ENCODE measurements around the gene OR8B8. TPM values are rescaled to one million over a fixed set of nuclear protein-coding genes. Genes with fewer than 3 reads are reported as not detected.
"Not testable (repeated sequence)": the region's sequence is repeated elsewhere in the genome, so short reads cannot be mapped to it uniquely, and the experiment has no call there.

The OR8B8 gene
- total RNA-seq, 2 donors from 2014 or later = not detected

- no peak for DNase-seq (ENCODE audit: low spot score)
- Mint-ChIP-seq H3K36me3 (no peaks in the 10 kb centered on the region), H3K4me1 (ENCODE audit: low read depth in 2 of 2) (no peaks in the 10 kb centered on the region), H3K27me3 (peaks cover 3 to 27% of the 10 kb centered on the region in 2 donors), H3K9me3 (no peaks in the 10 kb centered on the region), H3K27ac (no peak overlapping the region), H3K4me3 (no peak overlapping the region)
- ATAC-seq = no peak
Measured at GRCh38 chr11:124421043-124421442, 24.5 kb downstream of the OR8B8 start.

GRCh38 chr11:124415356-124415923 is 30.1 kb downstream of the OR8B8 start:
- no peak for ATAC-seq
- no peak for DNase-seq (ENCODE audit: low spot score)
- Mint-ChIP-seq H3K4me1 (ENCODE audit: low read depth in 2 of 2) (no peaks in the 10 kb centered on the region), H3K36me3 (no peaks in the 10 kb centered on the region), H3K4me3 (no peak overlapping the region), H3K9me3 (no peaks in the 10 kb centered on the region), H3K27ac (no peak overlapping the region), H3K27me3 (peaks cover 3 to 13% of the 10 kb centered on the region in 2 donors)

GRCh38 chr11:124409906-124410305 is 35.6 kb downstream of the OR8B8 start:
- no peak for DNase-seq (ENCODE audit: low spot score)
- Mint-ChIP-seq H3K4me1 (ENCODE audit: low read depth in 2 of 2) (no peaks in the 10 kb centered on the region), H3K27ac (no peak overlapping the region), H3K27me3 (peaks cover 10 to 45% of the 10 kb centered on the region in 2 donors), H3K9me3 (no peaks in the 10 kb centered on the region), H3K4me3 (no peak overlapping the region), H3K36me3 (no peaks in the 10 kb centered on the region)
- no peak for ATAC-seq

- ATAC-seq (no peak), DNase-seq (ENCODE audit: low spot score) (no peak)
- no peak overlapping the region for H3K27ac Mint-ChIP-seq
- no peaks in the 10 kb centered on the region for H3K36me3 Mint-ChIP-seq
- H3K4me1 Mint-ChIP-seq (ENCODE audit: low read depth in 2 of 2) = peaks cover 0 to 4% of the 10 kb centered on the region in 2 donors
- H3K27me3 Mint-ChIP-seq = peaks cover 12 to 38% of the 10 kb centered on the region in 2 donors
- no peaks in the 10 kb centered on the region for H3K9me3 Mint-ChIP-seq
- no peak overlapping the region for H3K4me3 Mint-ChIP-seq
Measured at GRCh38 chr11:124405581-124405980, 39.9 kb downstream of the OR8B8 start.

GRCh38 chr11:124403186-124403585 is 42.3 kb downstream of the OR8B8 start:
- H3K36me3 Mint-ChIP-seq = not testable (repeated sequence)

GRCh38 chr11:124402326-124402922 is 43.1 kb downstream of the OR8B8 start:
- H3K27ac Mint-ChIP-seq = no peak overlapping the region
- no peak overlapping the region for H3K4me3 Mint-ChIP-seq
- peak; percentile 65 to 72 for ATAC-seq
- peak; percentile 65 for DNase-seq (ENCODE audit: low spot score)
- peaks cover 0 to 4% of the 10 kb centered on the region in 2 donors for H3K4me1 Mint-ChIP-seq (ENCODE audit: low read depth in 2 of 2)
- H3K36me3 Mint-ChIP-seq = no peaks in the 10 kb centered on the region
- H3K27me3 Mint-ChIP-seq = peaks cover 2 to 15% of the 10 kb centered on the region in 2 donors
- no peaks in the 10 kb centered on the region for H3K9me3 Mint-ChIP-seq

More at GRCh38 chr11:124403186-124403585, 42.3 kb downstream of the OR8B8 start:
- H3K4me1 Mint-ChIP-seq (ENCODE audit: low read depth in 2 of 2); H3K9me3 Mint-ChIP-seq; H3K4me3 Mint-ChIP-seq; ATAC-seq; DNase-seq (ENCODE audit: low spot score); H3K27ac Mint-ChIP-seq: not testable (repeated sequence)
- H3K27me3 Mint-ChIP-seq = peaks cover 4 to 20% of the 10 kb centered on the region in 2 donors

- no peak within 1 kb of the TSS for H3K27ac Mint-ChIP-seq
- no peaks in the 10 kb centered on the region for H3K27me3 Mint-ChIP-seq
- no peak for DNase-seq (ENCODE audit: low spot score)
- H3K36me3 Mint-ChIP-seq = no peaks in the 10 kb centered on the region
- no peaks in the 10 kb centered on the region for H3K9me3 Mint-ChIP-seq
- peaks cover 0 to 4% of the 10 kb centered on the region in 2 donors for H3K4me1 Mint-ChIP-seq (ENCODE audit: low read depth in 2 of 2)
- no peak for ATAC-seq
- H3K4me3 Mint-ChIP-seq = no peak within 1 kb of the TSS
Measured at GRCh38 chr11:124398924-124399323, 46.6 kb downstream of the OR8B8 start, which contains the start of gene OR8B3. Gene OR8B3, minus strand, starts transcription at chr11:124399024. Its CDS starts 1,673 bp downstream, at chr11:124397351.

- H3K4me1 Mint-ChIP-seq (ENCODE audit: low read depth in 2 of 2); H3K27me3 Mint-ChIP-seq; ATAC-seq; DNase-seq (ENCODE audit: low spot score); H3K27ac Mint-ChIP-seq; H3K4me3 Mint-ChIP-seq; H3K9me3 Mint-ChIP-seq; H3K36me3 Mint-ChIP-seq: not testable (repeated sequence)
Measured at GRCh38 chr11:124396847-124397246, 48.6 kb downstream of the OR8B8 start.

GRCh38 chr11:124394408-124394807 is 51.1 kb downstream of the OR8B8 start:
- no peak for ATAC-seq
- no peak for DNase-seq (ENCODE audit: low spot score)
- no peaks in the 10 kb centered on the region for H3K4me1 Mint-ChIP-seq (ENCODE audit: low read depth in 2 of 2)
- peaks cover 4% of the 10 kb centered on the region for H3K36me3 Mint-ChIP-seq
- peaks cover 2 to 6% of the 10 kb centered on the region in 2 donors for H3K27me3 Mint-ChIP-seq
- H3K27ac Mint-ChIP-seq = no peak overlapping the region
- no peak overlapping the region for H3K4me3 Mint-ChIP-seq
- H3K9me3 Mint-ChIP-seq = peaks cover 10% of the 10 kb centered on the region

Other genes with a start within 250 kb of the OR8B8 start
- not detected for gene OR8G1, start 204.6 kb downstream of the OR8B8 start, total RNA-seq
- not detected for gene OR8G5, start 189.3 kb downstream of the OR8B8 start, total RNA-seq
- gene OR8D1, start 131.7 kb downstream of the OR8B8 start, total RNA-seq = not detected
- gene OR8D2, start 125.5 kb downstream of the OR8B8 start, total RNA-seq = not detected
- not detected for gene OR8B2, start 61.2 kb downstream of the OR8B8 start, total RNA-seq
- not detected for gene OR8B3, start 46.7 kb downstream of the OR8B8 start, total RNA-seq
- gene OR8B4, start 20.8 kb downstream of the OR8B8 start, total RNA-seq = not detected
- gene OR8B12, start 98.0 kb upstream of the OR8B8 start, total RNA-seq = not detected
- gene OR8A1, start 124.3 kb upstream of the OR8B8 start, total RNA-seq = not detected
- not detected for gene PANX3, start 165.7 kb upstream of the OR8B8 start, total RNA-seq
- 10 to 100 TPM; 38.2 to 47.7 TPM for gene TBRG1, start 177.2 kb upstream of the OR8B8 start, total RNA-seq
- gene SIAE, start 228.0 kb upstream of the OR8B8 start, total RNA-seq = 1 to 10 TPM; 1.8 to 2.4 TPM
- 1 to 10 TPM; 1.1 to 1.8 TPM for gene SPA17, start 228.2 kb upstream of the OR8B8 start, total RNA-seq